Suprapubic skin (tissue), 4 donors: ENCODE results near the gene NAT16. TPM values are rescaled to one million over a fixed set of nuclear protein-coding genes. Genes with fewer than 3 reads are reported as not detected.
A peak's percentile ranks its signal among the peaks of the same experiment; 100 is the strongest.

Source experiments
- DNase-seq, 2 donors: peaks; one replicate each; pipeline ENCODE4 v3.0.0-alpha.2; 2019; ENCODE audit warnings: low spot score in 2 of 2
- H3K27ac ChIP-seq: fragments of 200-600 bp; sonication (generic); one replicate; pipeline ENCODE4 v1.5.1; 2019
- H3K27me3 ChIP-seq: fragments of 200-600 bp; sonication (generic); one replicate; pipeline ENCODE4 v1.5.1; 2019
- H3K36me3 ChIP-seq: fragments of 200-600 bp; sonication (generic); one replicate; pipeline ENCODE4 v1.5.1; 2019
- H3K4me1 ChIP-seq: fragments of 200-600 bp; sonication (generic); one replicate; pipeline ENCODE4 v1.5.1; 2019
- H3K4me3 ChIP-seq: fragments of 200-600 bp; sonication (generic); one replicate; pipeline ENCODE4 v1.5.1; 2019; ENCODE audit warnings: mild to moderate bottlenecking
- H3K9me3 ChIP-seq: fragments of 200-600 bp; sonication (generic); one replicate; pipeline ENCODE4 v1.5.1; 2019
- CTCF ChIP-seq, 2 donors: fragments of 200-600 bp in 1 of 2; fragments of 450-650 bp in 1 of 2; sonication (generic) in 1 of 2; IDR thresholded peaks; one replicate each; pipeline ENCODE4 v1.5.1; 2016 to 2019; ENCODE audit warnings: antibody characterized with exemption in 2 of 2, mild to moderate bottlenecking in 1 of 2, moderate library complexity in 1 of 2
- EP300 ChIP-seq: sonication (generic); formaldehyde crosslinking; IDR thresholded peaks from one replicate; pipeline ENCODE4 v1.6.1; 2017; ENCODE audit warnings: antibody characterized with exemption
- POLR2A ChIP-seq, 2 donors: fragments of 450-650 bp; IDR thresholded peaks; one replicate each; pipeline ENCODE4 v1.6.1; 2017; ENCODE audit warnings: antibody characterized with exemption in 2 of 2, mild to moderate bottlenecking in 2 of 2, moderate library complexity in 2 of 2
- POLR2AphosphoS5 ChIP-seq, 3 donors: sonication (generic); formaldehyde crosslinking; IDR thresholded peaks; one replicate each; pipeline ENCODE4 v1.6.1; 2017; ENCODE audit warnings: antibody characterized with exemption in 3 of 3
- WGBS: methylation state at CpG from one replicate; pipeline ENCODE4 v1.1.5; 2018; 5-methylcytosine and 5-hydroxymethylcytosine counted together
- total RNA-seq, 4 donors: library from RNA; depleted of rRNA; stranded (reverse); fragments of >200 nt; gene quantifications; one replicate each; pipeline ENCODE4 v1.1.0, GENCODE V29; 2016

Gene NAT16
- total RNA-seq, 4 donors from 2014 or later: not detected

DNA sequence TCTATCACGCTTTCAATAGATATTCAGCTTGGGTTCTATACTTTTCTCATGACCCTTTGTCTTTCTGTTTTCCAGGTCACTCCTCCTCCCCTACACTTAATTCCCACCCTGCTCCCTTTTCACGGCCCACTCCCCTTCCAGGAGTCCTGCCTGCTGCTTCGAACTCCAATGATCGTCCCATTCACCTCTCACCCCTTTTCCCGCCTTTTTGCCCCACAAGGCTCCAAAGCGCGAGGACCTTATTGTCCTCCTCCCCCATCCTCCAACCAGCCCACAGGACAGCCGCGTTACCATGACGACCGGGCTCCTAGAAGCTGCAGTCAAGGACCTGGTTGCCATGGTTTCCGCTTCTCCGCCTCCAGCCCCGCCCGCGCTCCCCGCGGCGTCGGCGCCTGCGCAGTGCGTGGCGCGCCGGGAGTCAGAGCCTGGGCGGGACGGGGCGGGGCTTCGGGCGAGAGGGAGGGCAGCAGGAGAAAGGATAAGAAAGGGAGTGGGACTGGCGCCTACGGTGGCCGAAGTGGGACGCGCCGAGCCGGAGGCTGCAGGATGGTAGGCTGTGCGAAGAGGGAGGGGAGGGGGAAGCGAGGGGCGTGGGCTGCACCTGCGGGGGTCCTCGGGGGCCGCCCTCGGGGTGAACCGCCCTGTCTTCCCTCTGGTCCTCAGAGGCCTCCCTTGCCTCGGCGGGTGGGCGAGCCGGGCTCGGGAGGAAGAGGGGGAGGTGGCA is 26.0 kb downstream of the NAT16 start, which contains the start of gene AP1S1:
Gene AP1S1, plus strand, starts transcription at position 508 of the 724 bp plus-strand sequence. Its CDS starts 39 bp downstream, at position 547.
- Histone ChIP-seq H3K27ac (no peak within 1 kb of the TSS), H3K4me1 (peaks cover 18% of the 10 kb centered on the region), H3K9me3 (no peaks in the 10 kb centered on the region), H3K27me3 (no peaks in the 10 kb centered on the region), H3K36me3 (peaks cover 23% of the 10 kb centered on the region), H3K4me3 (peak within 1 kb of the TSS; percentile 92)
- TF ChIP-seq POLR2AphosphoS5 (IDR thresholded peaks at IDR 0.05) (no peak), CTCF (IDR thresholded peaks at IDR 0.05) (no peak), EP300 (no peak), POLR2A (IDR thresholded peaks at IDR 0.05) (no peak)
- WGBS: 5% methylated on average over 39 of the region's 51 CpGs
- peak; percentile 93 to 94 for DNase-seq

GRCh38 chr7:101151908-101152651 is 28.0 kb downstream of the NAT16 start:
- Histone ChIP-seq H3K36me3 (peaks cover 2% of the 10 kb centered on the region), H3K9me3 (no peaks in the 10 kb centered on the region), H3K4me1 (peaks cover 18% of the 10 kb centered on the region), H3K4me3 (no peak overlapping the region), H3K27ac (no peak overlapping the region), H3K27me3 (no peaks in the 10 kb centered on the region)
- DNase-seq: no peak
- TF ChIP-seq CTCF (IDR thresholded peaks at IDR 0.05) (no peak), EP300 (no peak), POLR2AphosphoS5 (IDR thresholded peaks at IDR 0.05) (no peak), POLR2A (IDR thresholded peaks at IDR 0.05) (no peak)
- WGBS: 73% methylated on average over 2 of the region's 2 CpGs

DNA sequence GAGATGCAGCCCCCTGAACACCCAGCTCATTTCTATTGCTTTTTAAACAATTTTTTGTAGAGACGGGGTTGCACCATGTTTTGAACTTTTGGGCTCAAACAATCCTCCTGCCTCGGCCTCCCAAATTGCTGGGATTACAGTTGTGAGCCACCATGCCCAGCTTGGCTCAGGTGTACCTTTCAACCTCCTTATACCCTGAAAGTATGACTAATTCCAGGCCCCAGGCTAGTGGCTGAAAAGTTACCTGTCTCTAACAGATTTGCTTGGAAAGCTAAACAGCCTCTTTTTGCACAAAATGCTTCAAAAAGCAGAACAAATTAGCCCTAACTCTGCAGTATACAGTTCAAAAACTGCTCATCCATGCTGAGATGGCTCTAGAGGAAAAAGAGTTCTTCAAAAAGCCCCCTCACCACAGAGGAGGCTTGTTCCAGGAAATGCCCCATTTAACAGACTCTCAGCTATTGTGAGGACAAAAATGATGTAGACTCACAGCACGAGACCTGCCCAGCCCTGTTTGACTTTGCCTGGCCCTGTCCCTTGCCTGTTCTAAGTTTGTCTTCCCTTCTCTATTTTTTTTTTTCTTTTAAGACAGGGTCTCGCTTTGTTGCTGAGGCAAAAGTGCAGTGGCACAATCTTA is 39.2 kb downstream of the NAT16 start:
- Histone ChIP-seq H3K4me3 (no peak overlapping the region), H3K27ac (no peak overlapping the region), H3K27me3 (no peaks in the 10 kb centered on the region), H3K36me3 (no peaks in the 10 kb centered on the region), H3K9me3 (no peaks in the 10 kb centered on the region), H3K4me1 (peaks cover 33% of the 10 kb centered on the region)
- DNase-seq: no peak
- WGBS: 72% methylated on average over 4 of the region's 4 CpGs
- no peak for TF ChIP-seq POLR2A (IDR thresholded peaks at IDR 0.05)

- Histone ChIP-seq H3K27me3 (no peaks in the 10 kb centered on the region), H3K36me3 (no peaks in the 10 kb centered on the region), H3K4me3 (no peak overlapping the region), H3K4me1 (peaks cover 33% of the 10 kb centered on the region), H3K9me3 (no peaks in the 10 kb centered on the region), H3K27ac (no peak overlapping the region)
- DNase-seq: no peak
- 28% methylated on average over 3 of the region's 3 CpGs for WGBS
- no peak for TF ChIP-seq CTCF (IDR thresholded peaks at IDR 0.05)
- no peak for TF ChIP-seq EP300
- no peak for TF ChIP-seq POLR2AphosphoS5 (IDR thresholded peaks at IDR 0.05)
- TF ChIP-seq POLR2A (IDR thresholded peaks at IDR 0.05): no peak
Observed at GRCh38 chr7:101140339-101140699, 39.8 kb downstream of the NAT16 start.

DNA sequence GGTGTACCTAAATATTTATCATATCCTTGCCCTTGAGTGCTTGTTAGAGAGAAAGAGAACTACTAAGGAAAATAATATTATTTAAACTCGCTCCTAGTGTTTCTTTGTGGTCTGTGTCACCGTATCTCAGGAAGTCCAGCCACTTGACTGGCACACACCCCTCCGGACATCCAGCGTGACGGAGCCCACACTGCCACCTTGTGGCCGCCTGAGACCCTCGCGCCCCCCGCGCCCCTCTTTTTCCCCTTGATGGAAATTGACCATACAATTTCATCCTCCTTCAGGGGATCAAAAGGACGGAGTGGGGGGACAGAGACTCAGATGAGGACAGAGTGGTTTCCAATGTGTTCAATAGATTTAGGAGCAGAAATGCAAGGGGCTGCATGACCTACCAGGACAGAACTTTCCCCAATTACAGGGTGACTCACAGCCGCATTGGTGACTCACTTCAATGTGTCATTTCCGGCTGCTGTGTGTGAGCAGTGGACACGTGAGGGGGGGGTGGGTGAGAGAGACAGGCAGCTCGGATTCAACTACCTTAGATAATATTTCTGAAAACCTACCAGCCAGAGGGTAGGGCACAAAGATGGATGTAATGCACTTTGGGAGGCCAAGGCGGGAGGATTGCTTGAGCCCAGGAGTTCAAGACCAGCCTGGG is 41.8 kb downstream of the NAT16 start:
- peak overlapping the region; percentile 49 for H3K27ac ChIP-seq
- peak; percentile 86 to 95 for DNase-seq
- H3K4me3 ChIP-seq: no peak overlapping the region
- TF ChIP-seq EP300: no peak
- peak in 1 of 3 donors; percentile 15 for TF ChIP-seq POLR2AphosphoS5 (IDR thresholded peaks at IDR 0.05)
- TF ChIP-seq CTCF (IDR thresholded peaks at IDR 0.05): peak; percentile 64 to 72
- no peak for TF ChIP-seq POLR2A (IDR thresholded peaks at IDR 0.05)
- H3K9me3 ChIP-seq: no peaks in the 10 kb centered on the region
- peaks cover 3% of the 10 kb centered on the region for H3K36me3 ChIP-seq
- H3K4me1 ChIP-seq: peaks cover 24% of the 10 kb centered on the region
- no peaks in the 10 kb centered on the region for H3K27me3 ChIP-seq
- WGBS: 8% methylated on average over 16 of the region's 16 CpGs
